GM12864 (cell line): ENCODE data around the gene CDC42EP4.

Source experiments
- DNase-seq: peaks from one replicate; pipeline ENCODE4 v3.0.0-alpha.2; 2011; ENCODE audit warnings: low read depth
- H3K4me3 ChIP-seq: 2 replicates; pipeline ENCODE4 v1.5.1; 2011; ENCODE audit warnings: mild to moderate bottlenecking, low read depth, low read length, control low read depth
- CTCF ChIP-seq: IDR thresholded peaks from 2 replicates; pipeline ENCODE4 v1.5.1; 2011; ENCODE audit warnings: low read depth, mild to moderate bottlenecking, moderate library complexity, low read length, control low read depth, inconsistent platforms; ENCODE audit errors: missing control alignments

Gene CDC42EP4

GRCh38 chr17:73349647-73350046 lies 37.8 kb upstream of the CDC42EP4 start:
- no peak overlapping the region for H3K4me3 ChIP-seq
- TF ChIP-seq CTCF, result no peak
- DNase-seq, result no peak

GRCh38 chr17:73349138-73349537 lies 37.3 kb upstream of the CDC42EP4 start:
- no peak for DNase-seq
- no peak for TF ChIP-seq CTCF
- no peak overlapping the region for H3K4me3 ChIP-seq

GRCh38 chr17:73348829-73349095 lies 37.0 kb upstream of the CDC42EP4 start:
- no peak for TF ChIP-seq CTCF

GRCh38 chr17:73348018-73348828 lies 36.4 kb upstream of the CDC42EP4 start:
- TF ChIP-seq CTCF, result no peak
- DNase-seq, result no peak
- no peak overlapping the region for H3K4me3 ChIP-seq

More at GRCh38 chr17:73348829-73349095, 37.0 kb upstream of the CDC42EP4 start:
- no peak overlapping the region for H3K4me3 ChIP-seq
- DNase-seq, result no peak

- TF ChIP-seq CTCF, result no peak
- no peak overlapping the region for H3K4me3 ChIP-seq
- DNase-seq, result no peak
Measured at GRCh38 chr17:73347351-73347750, 35.5 kb upstream of the CDC42EP4 start.

- no peak for TF ChIP-seq CTCF
- DNase-seq, result no peak
- no peak overlapping the region for H3K4me3 ChIP-seq
Measured at GRCh38 chr17:73346501-73347162, 34.8 kb upstream of the CDC42EP4 start.
